GM23248 (cell line): ENCODE results near the gene RASSF5.

Experiments
- EZH2 ChIP-seq: fragments of 200-600 bp; sonication (generic); IDR thresholded peaks from 2 replicates; pipeline ENCODE4 v1.6.1; 2018; ENCODE audit warnings: antibody characterized with exemption, mild to moderate bottlenecking; ENCODE audit not compliant: insufficient read depth, poor library complexity, severe bottlenecking
- EZH2phosphoT487 ChIP-seq: fragments of 200-600 bp; sonication (generic); IDR thresholded peaks from 2 replicates; pipeline ENCODE4 v1.6.1; 2018; ENCODE audit warnings: antibody characterized with exemption, moderate library complexity, mild to moderate bottlenecking, low read depth; ENCODE audit not compliant: insufficient read depth

GRCh38 chr1:206573762-206574161 is 66.4 kb downstream of the RASSF5 start:
- TF ChIP-seq EZH2phosphoT487 (no peak), EZH2 (no peak)
